ENCODE data around the gene LYZL2.

LYZL2 gene

GRCh38 chr10:30573721-30574431 is 55.7 kb downstream of the LYZL2 start:
- no peak overlapping the region for H2AFZ ChIP-seq (ENCODE audit: low read depth)
- no peak for TF ChIP-seq CTCF (conservative IDR thresholded peaks at IDR 0.05; ENCODE audit: low read depth, low read length)
- no peak overlapping the region for H3K27ac ChIP-seq
- no peak overlapping the region for H3K4me3 ChIP-seq (IDR thresholded peaks at IDR 0.05; ENCODE audit: insufficient read depth, low read depth, low read length)
- H3K4me1 ChIP-seq (ENCODE audit: low read depth, poor library complexity, severe bottlenecking) = no peaks in the 10 kb centered on the region
- H3K36me3 ChIP-seq (ENCODE audit: insufficient read depth) = no peaks in the 10 kb centered on the region
- no peaks in the 10 kb centered on the region for H3K79me2 ChIP-seq (ENCODE audit: insufficient read depth, low read depth)
- no peaks in the 10 kb centered on the region for H3K27me3 ChIP-seq (ENCODE audit: insufficient read depth, low read depth)
- H3K4me2 ChIP-seq = no peak overlapping the region
- H3K9ac ChIP-seq = no peak overlapping the region
- no peaks in the 10 kb centered on the region for H4K20me1 ChIP-seq (ENCODE audit: insufficient read depth)

GRCh38 chr10:30565449-30565848 is 64.1 kb downstream of the LYZL2 start:
- Histone ChIP-seq H3K27ac (no peak overlapping the region), H3K4me3 (IDR thresholded peaks at IDR 0.05; ENCODE audit: insufficient read depth, low read depth, low read length) (no peak overlapping the region), H2AFZ (ENCODE audit: low read depth) (no peak overlapping the region), H3K9ac (no peak overlapping the region), H4K20me1 (ENCODE audit: insufficient read depth) (no peaks in the 10 kb centered on the region), H3K4me2 (no peak overlapping the region), H3K79me2 (ENCODE audit: insufficient read depth, low read depth) (no peaks in the 10 kb centered on the region), H3K36me3 (ENCODE audit: insufficient read depth) (no peaks in the 10 kb centered on the region), H3K27me3 (ENCODE audit: insufficient read depth, low read depth) (no peaks in the 10 kb centered on the region), H3K4me1 (ENCODE audit: low read depth, poor library complexity, severe bottlenecking) (no peaks in the 10 kb centered on the region)
- no peak for TF ChIP-seq CTCF (conservative IDR thresholded peaks at IDR 0.05; ENCODE audit: low read depth, low read length)

- Histone ChIP-seq H3K27me3 (ENCODE audit: insufficient read depth, low read depth) (no peaks in the 10 kb centered on the region), H3K4me3 (IDR thresholded peaks at IDR 0.05; ENCODE audit: insufficient read depth, low read depth, low read length) (no peak overlapping the region), H4K20me1 (ENCODE audit: insufficient read depth) (no peaks in the 10 kb centered on the region), H2AFZ (ENCODE audit: low read depth) (no peak overlapping the region), H3K79me2 (ENCODE audit: insufficient read depth, low read depth) (no peaks in the 10 kb centered on the region), H3K4me2 (no peak overlapping the region), H3K27ac (no peak overlapping the region), H3K4me1 (ENCODE audit: low read depth, poor library complexity, severe bottlenecking) (no peaks in the 10 kb centered on the region), H3K36me3 (ENCODE audit: insufficient read depth) (no peaks in the 10 kb centered on the region), H3K9ac (no peak overlapping the region)
- no peak for TF ChIP-seq CTCF (conservative IDR thresholded peaks at IDR 0.05; ENCODE audit: low read depth, low read length)
Observed at GRCh38 chr10:30562787-30563186, 66.8 kb downstream of the LYZL2 start.

Measured in KMS-11 (cell line).